Activated T-cell treated with anti-CD3 and anti-CD28 coated beads for 48 hours (primary cell): ENCODE measurements around the gene TM4SF18.
"Not testable (repeated sequence)": the region's sequence is repeated elsewhere in the genome, so short reads cannot be mapped to it uniquely, and the experiment has no call there.

Source experiments
- DNase-seq: peaks from one replicate; pipeline ENCODE4 v3.0.0-alpha.2; 2020; ENCODE audit warnings: low read depth

Gene TM4SF18, protein sequence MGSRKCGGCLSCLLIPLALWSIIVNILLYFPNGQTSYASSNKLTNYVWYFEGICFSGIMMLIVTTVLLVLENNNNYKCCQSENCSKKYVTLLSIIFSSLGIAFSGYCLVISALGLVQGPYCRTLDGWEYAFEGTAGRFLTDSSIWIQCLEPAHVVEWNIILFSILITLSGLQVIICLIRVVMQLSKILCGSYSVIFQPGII

DNA sequence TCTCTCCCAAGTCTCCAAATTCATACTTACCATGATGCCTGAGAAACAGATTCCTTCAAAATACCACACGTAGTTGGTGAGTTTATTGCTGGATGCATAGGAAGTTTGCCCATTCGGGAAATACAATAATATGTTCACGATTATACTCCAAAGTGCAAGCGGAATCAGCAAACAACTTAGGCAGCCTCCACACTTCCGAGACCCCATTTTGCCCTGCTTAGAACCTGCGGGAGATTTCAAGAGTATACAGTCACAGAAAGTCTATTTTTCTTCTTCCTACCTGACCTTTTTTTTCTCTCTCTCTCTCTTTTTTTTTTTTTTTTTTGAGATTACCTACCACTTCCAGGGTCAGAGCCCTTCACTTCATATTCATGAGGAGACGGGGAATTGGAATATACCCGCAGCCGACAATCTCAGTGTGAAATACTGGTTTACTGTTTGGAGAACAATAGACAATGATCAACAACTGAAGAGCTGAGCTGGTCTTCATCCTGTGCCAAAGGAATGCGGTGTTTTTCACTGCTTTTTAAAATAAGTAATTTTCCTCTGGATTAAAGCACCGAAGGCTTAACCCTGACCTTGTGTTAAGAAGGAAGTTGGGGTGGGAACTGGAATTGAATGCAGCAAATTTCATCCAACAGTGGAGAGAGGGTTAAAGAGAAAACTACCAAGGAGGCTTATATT lies at the start of gene TM4SF18:
TM4SF18 (minus strand) TSS at position 461 of the 684 bp plus-strand sequence; CDS start at position 207, 254 bp downstream.
- no peak for DNase-seq

DNA sequence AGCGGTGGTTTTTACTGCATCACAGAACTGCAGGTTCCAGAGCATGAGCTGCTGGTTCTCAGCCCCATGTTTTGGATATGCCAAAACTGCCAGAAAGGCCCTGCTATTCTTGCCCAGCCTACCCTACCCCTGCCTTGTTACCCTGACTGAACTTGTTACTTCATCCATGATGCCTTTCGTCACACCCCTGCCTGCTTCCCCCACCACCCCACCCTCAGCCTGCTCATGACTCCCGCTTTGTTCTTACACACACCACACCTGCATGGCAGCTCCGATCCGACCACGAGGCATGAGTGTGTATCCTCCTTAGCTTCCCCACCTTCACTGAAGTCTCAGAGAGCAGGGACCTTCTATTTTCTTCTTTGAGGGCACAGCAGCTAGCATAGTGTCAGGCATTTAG lies 49.1 kb upstream of the TM4SF18 start:
- DNase-seq = no peak

DNA sequence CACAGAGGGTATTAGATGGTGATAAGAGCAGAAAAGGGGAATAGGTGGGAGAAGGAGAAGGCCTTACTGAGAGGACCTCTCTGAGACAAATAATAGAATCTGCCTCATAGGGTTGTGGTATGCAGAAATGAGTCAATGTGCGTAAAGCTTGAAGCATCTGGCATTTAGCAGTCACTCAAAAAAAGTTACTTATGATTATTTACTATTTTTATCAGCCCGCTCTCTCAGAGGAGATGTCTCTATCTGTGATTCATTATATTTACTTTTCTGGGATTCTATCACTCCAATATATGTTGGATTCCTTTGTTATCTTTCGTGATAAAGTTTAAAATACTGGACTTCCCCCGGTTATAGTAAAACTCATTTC lies 48.6 kb upstream of the TM4SF18 start:
- no peak for DNase-seq

DNA sequence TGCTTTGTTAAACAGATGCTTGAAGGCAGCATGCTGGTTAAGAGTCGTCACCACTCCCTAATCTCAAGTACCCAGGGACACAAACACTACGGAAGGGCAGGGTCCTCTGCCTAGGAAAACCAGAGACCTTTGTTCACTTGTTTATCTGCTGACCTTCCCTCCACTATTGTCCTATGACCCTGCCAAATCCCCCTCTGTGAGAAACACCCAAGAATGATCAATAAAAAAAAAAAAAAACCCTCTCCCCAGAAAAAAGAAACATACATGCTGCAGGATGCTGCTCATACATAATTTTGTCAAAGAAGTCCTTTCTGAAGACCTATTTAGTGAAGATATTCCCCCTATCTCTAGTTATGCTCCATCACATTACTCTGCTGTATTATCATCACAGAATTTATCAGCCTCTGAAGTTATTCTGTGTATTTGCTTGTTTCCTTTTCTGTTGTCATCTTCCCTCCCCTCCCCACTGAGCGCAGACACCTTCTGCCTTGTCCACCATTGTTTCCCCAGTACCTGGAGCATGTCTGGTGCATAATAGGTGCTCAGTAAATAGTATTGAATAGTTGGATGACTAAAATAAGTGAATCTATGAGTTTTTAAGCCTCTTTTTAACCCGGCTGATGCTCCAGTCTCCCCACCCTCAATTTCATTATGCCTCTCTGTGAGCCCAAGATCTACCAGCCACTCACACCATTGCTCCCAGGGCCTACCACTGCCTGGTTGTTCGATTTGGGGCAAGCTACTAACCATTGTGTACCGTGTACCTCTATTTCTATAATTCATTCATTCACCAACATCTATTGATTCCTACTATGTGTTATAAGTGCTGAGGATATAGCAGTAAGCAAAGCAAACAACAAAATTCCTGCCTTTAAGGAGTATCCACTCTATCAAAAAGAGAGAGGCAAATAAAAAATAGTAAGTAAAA lies 48.0 kb upstream of the TM4SF18 start:
- DNase-seq = no peak

DNA sequence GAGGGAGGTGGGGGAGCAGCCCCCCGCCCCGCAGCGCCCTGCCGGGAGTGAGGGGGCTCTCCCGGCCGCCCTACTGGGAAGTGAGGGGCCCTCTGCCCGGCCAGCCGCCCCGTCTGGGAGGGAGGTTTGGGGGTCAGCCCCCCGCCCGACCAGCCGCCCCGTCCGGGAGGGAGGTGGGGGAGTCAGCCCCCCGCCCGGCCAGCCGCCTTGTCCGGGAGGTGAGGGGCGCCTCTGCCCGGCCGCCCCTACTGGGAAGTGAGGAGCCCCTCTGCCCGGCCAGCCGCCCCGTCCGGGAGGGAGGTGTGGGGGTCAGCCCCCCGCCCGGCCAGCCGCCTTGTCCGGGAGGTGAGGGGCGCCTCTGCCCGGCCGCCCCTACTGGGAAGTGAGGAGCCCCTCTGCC lies 46.8 kb upstream of the TM4SF18 start:
- not testable (repeated sequence) for DNase-seq

DNA sequence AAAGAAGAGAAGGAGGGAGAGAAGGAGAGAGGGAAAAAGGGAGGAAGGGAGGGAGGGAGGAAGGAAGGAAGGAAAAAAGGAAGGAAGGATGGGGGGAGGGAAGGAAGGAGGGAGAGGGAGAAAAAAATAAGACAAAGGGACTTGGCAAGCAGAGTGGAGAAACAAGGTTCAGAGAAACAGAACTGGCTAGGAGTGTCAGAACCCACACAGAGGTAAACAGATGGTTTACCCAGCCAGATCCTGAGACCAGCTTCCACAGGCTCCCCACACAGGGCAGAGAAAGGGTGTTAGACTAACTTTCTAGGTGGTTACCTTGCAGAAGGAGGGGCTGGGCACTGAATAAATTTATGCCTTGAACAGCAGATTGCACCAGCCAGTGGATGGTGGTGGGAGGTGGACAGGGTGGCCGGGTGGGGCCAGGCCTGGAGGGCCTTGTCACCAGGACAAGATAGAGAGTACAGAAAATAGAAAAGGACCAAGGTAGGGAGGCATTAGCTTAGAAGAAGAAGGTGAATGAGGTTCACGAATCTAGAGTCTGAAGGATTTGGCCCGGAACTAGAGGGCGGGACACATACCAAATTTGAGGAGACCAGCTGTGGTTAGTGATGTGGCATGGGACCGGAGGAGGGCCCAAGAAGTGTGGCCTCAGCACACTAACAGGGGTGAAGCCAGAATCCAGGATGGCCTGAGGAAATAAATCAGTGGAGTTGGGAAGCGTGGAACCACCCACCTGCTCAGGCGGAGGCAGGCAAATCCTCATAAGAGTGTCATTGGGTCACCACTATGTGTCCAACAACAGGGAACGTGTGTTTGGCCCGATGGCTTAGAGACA lies 45.3 kb upstream of the TM4SF18 start:
- DNase-seq = no peak

DNA sequence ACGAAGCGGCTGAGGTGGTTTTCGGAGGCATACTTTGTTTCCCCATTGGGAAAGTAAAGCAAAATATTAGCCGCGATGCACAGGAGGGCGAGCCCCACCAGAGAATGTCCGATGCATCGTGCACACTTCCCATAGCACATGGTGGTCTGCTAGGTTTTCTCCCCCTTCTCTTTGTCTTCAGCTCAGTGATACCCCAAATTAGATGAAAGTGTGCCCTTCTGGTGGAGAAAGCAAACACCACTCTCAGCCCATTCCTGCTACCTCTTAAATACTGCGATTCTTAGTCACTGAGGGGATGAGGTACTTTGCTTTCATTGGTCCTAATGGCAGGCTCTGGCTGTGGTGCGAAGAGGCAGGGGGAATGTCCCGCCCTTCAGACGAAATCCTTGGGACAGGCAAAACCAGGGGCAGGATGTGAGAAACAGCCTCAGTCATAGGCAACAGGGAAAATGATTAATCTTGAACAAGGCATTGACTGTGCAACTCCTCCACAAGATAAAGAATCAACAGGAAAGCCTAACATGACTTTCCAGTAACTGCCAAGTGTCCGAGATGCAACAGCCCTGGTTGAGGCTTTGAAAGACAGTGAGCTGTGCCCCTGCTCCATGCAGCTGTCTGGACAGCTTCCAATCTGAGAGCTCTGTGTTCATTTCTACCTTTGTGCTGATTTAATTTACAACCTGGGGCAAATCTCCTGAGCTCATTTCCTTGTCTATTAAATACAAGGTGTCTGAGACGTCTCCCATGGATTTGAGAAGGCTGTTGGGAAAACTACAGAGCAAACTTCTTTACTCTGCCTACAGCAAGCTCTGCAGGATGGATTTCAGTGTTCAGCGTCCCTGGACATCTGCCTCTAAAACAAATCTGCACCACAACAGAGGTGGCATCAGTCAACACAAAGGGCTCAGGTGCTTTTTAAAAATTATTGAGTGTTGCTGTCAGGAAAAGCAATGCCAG lies 44.2 kb upstream of the TM4SF18 start, which contains the start of gene TM4SF1:
TM4SF1 (minus strand) TSS at position 242 of the 957 bp plus-strand sequence; CDS start at position 140, 102 bp downstream.
- DNase-seq = no peak

DNA sequence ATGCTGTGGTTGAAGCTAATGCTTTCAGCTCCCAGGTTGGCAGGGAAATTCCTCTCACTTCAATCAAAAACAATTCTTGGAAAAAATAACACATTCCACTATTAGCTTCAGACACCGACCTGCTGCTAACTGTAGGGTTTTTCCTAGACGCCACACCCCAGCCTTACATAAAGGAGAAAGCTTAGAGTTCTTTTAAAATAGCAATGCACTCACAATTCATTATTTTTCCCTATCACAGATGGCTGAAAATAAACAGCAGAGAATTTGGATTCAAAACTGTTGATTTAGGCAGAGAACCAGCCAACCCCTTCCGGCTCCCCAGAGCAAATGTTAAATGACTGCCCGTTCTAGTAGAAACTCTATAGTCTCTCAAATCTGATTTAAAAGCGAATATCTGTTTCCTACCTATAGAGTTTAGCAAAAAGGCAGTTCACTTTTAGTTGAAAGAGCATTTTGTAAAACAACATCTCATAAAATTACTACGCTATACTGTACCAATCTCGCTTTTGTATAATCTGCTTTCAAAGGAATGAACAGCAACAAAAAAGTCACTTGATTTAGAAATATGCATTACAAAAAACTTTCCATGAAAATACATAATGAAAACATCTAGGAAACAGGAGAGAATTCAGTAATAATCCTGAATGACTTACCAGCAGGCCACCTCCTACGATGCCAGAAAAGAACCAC lies 43.4 kb upstream of the TM4SF18 start:
- no peak for DNase-seq

DNA sequence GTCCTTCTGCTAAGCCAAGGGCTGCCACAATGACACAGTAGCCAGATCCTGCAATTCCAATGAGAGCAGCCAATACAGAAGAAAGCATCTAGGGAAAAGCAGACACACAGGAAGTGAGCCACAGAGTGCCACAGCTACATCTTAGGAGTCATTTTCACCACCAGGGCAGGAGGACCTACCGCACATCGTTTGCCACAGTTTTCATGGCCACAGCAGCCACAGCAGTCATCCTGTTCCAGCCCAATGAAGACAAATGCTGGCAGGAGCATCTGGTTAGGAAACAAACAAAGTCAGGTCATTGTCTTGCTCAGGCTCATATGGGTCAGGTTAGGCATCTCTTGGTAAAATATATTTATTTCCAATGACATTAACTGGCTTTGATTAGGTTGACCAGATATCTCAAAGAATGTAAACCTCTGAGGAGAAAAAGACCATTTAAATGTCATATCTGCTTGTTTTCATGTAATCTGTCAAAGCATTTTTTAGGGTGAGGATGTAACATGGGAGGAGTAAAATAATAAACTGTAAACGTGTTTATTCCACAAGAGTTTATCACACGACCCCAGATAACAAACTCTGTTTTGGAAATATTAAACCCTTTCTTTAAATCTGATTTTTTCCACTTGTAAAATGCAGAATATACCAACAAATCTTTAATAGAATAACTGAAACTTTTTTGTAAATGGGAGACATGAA lies 42.2 kb upstream of the TM4SF18 start:
- DNase-seq = no peak

DNA sequence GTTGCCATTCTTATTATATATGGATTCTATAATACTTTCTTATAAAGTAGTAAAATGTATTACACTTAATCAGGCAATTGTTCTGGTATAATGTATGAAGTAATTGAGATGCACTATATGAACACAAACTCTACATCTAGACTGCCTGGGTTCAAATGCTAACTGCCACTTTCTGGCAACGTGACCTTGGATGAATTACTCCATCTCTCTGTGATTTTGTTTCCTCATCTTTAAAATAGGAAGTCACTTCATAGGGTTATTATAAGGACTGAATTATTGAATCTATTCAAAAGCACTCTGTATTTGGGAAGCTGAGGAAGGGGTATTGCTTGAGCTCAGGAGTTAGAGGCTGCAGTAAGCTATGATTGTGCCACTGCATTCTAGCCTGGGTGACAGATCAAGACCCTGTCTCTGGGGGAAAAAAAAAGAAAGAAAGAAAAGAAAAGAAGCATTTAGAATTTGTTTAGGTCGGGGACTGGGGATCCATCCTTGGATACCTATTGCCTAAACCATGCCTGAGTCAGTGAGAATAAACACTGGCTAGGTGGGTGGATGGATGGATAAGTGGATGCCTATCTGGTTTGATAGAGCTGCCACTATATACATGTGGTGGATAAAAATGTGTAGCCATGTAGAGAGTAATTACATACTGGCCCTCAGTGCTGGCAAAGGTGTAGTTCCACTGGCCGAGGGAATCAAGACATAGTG lies 41.5 kb upstream of the TM4SF18 start:
- no peak for DNase-seq

DNA sequence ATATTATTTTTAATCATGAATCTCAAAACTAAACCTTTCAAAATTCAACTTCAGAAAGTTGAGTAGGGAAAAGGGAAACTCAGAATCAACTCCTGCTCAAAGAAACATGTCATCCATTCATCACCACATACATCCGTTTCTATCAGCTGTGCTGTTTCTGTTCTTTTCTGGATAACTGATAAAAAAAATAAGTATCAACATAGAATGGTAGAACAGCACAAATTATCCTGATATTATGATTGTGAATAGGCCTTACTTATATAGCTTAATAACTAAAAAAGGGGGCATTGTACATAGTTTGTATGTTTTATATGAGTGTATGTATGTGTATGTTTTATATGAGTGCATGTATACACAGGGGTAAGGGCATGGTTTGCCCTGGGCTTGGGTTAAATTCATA lies 41.0 kb upstream of the TM4SF18 start:
- no peak for DNase-seq

DNA sequence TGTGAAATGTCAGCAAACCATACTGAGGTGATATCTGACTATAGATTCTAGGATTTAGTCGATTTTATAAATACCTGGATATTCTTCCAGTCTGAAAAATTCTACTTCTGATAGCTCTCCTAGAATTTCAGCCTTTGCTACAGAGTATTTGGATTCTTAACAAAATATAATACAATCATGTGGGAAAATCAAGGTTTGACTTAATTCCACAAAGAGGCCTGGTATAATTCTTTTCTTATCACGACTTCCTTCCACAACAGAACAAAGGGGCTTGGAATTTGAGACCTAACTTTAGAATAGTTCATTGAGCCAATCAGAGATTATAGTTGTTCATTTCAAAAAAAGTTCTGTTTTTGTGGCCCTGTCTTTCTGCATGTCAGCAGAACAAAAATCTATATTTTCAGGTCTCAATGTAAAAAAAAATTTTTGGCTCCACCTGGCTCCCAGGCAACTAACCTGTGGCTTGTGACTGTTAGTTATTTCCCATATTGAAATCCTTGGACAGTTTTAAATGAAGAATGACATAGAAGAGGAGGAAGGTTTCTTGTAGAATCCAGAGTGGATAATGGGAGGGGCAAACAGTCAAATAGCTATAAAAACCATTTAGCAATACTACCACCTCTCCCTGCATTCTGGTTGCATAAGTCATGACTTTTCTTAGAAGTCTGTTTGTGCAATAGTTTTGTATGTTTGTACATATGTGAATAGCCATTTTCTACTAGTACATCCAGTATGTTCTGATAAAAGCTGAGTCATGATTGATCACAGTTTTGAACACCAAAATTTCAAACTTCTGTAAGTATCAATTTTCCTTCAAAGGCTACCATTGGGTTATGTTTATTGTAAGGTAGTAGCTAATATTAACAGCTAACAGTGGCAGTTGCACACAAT lies 40.0 kb upstream of the TM4SF18 start:
- no peak for DNase-seq

DNA sequence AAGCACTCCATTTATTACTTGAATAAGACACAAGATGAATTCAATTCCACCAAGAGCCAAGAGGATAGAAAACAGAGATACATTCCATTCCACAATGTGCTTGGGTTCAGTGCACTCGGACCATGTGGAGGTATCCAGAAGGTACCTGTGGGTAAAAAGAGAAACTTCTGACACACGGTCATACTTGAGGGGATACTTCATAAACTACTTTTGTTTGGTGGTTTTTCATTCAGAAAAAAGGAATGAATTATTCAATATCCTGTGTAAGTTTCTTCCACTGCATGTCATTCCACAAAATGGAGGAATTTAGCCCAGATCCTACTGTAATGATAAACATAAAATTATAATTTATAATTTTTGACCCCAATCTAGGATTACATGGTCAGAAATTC lies 38.3 kb upstream of the TM4SF18 start:
- no peak for DNase-seq

DNA sequence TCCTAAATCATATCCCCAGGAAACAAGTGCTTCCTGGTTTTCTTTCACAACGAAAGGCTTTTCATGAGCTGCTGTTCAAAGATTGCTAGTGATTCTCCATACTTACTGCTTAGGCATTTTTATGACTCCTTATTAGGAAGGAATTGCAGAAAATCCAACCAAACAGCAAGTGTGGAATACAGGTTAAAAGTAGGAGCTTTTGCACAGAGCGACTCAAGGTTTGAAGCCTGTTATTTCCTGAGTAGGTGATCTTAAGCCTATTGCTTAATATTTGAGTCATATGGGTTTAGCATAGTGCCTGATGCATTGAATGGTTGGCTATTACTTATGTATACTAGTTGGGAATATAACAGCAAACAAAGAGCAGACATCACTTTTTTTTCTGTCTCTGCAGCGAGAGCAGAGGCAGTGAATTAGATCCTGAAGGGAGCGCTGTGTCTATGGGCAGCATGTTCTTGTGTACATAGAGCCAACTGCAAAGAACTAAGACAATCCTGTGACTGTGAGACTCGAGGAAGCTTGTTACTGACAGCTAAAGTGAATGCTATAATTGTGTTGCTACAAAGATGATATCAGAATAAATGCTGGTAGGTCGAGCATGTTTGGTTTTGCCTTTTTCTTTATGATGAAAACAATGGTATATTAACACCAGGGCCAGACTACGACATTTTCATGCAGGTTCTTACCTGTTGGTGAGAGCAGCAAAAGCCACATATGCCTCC lies 37.7 kb upstream of the TM4SF18 start:
- no peak for DNase-seq

DNA sequence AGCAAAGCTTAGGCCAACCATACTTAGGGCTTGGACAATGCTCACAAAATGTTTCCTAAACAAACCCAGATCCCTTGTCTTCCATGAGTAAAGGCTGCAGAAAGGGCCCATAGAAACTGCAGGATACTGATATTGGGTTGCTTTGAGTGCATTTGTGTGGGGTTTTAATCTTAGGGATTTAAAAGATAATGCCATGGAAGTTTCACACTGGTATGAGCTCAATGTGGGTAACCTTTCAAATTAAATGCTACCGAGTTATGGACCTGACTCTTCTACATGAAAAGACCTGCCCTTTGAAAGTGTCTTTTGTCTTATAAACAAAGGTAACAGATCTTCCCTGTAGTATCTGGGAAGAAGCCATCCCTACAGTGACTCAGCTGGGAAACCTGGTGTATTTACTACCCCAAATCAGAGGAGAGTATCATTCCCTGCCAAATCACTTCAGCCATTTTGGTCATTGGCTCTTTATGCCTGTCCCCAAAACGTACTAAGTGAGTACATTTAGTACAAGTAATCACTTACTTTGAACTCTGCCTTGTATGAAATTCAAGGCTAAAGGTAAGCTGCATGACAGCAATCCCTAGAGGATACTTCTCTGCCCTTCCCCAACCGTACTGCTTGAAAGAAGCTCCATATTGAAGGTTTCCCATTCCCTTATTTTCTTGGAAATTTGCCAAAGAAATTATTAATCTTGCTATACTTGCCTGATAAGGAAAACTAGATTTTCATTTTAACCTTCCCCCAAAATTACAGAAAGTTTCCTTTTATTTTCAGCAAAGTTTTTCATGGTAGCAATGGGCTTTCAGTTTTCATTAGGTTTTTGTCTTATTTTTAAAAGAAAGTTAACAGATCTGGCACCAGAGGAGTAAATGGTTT lies 36.8 kb upstream of the TM4SF18 start:
- no peak for DNase-seq
